Upper lobe of right lung (tissue), 1 donor: ENCODE results near the gene TSPAN19. TPM values are rescaled to one million over a fixed set of nuclear protein-coding genes. Genes with fewer than 3 reads are reported as not detected.
A peak's percentile ranks its signal among the peaks of the same experiment; 100 is the strongest.

Source experiments
- ATAC-seq: fragments of 200-7000 bp; cut with Tn5 transposase; one replicate; pipeline ENCODE4 v1.9.1; 2020; ENCODE audit warnings: mild to moderate bottlenecking, moderate library complexity
- DNase-seq: peaks from one replicate; pipeline ENCODE4 v3.0.0-alpha.2; 2020
- H3K27ac ChIP-seq: fragments of 200-600 bp; one replicate; pipeline ENCODE4 v1.8.0; 2022
- H3K27me3 ChIP-seq: fragments of 200-600 bp; one replicate; pipeline ENCODE4 v1.8.0; 2022; ENCODE audit warnings: mild to moderate bottlenecking
- H3K36me3 ChIP-seq: fragments of 200-600 bp; one replicate; pipeline ENCODE4 v1.8.0; 2022
- H3K4me1 ChIP-seq: fragments of 200-600 bp; one replicate; pipeline ENCODE4 v1.8.0; 2022
- H3K4me3 ChIP-seq: fragments of 200-600 bp; one replicate; pipeline ENCODE4 v1.8.0; 2022; ENCODE audit warnings: mild to moderate bottlenecking
- H3K9me3 ChIP-seq: fragments of 200-600 bp; one replicate; pipeline ENCODE4 v1.8.0; 2022
- CTCF ChIP-seq: fragments of 200-600 bp; IDR thresholded peaks from one replicate; pipeline ENCODE4 v1.8.0; 2022; ENCODE audit warnings: antibody characterized with exemption
- intact Hi-C: fragments of 100-400 bp; cut with DNase I; formaldehyde crosslinking; loops from one replicate; pipeline ENCODE4 v1.11.0; 2022
- total RNA-seq: library from RNA; stranded (reverse); fragmentation: NEBNext Ultra II Directional; extraction: Animal tissue kit (Norgen Biotek cat#: 25700); gene quantifications from one replicate; pipeline ENCODE4 v1.2.1, GENCODE V29; 2021
- donor health status: DM: no; HTN: yes; CAD: no; lungs with severe emphysema.

The TSPAN19 gene
- total RNA-seq, 1 donor from 2014 or later, result not detected

- Histone ChIP-seq H3K4me3 (peak overlapping the region; percentile 49), H3K36me3 (no peaks in the 10 kb centered on the region), H3K27me3 (peaks cover 20% of the 10 kb centered on the region), H3K27ac (no peak overlapping the region), H3K4me1 (no peaks in the 10 kb centered on the region), H3K9me3 (no peaks in the 10 kb centered on the region)
- TF ChIP-seq CTCF, result no peak
- DNase-seq (no peak), ATAC-seq (no peak)
- intact Hi-C loops, result no loop called here
These were observed 656 bp upstream of the TSPAN19 start for GRCh38 chr12:85036733-85037132.

GRCh38 chr12:85029456-85029855 lies 6.6 kb downstream of the TSPAN19 start:
- H3K27me3 ChIP-seq, result peaks cover 6% of the 10 kb centered on the region
- no peak for DNase-seq
- H3K4me1 ChIP-seq, result no peaks in the 10 kb centered on the region
- ATAC-seq, result no peak
- H3K27ac ChIP-seq, result no peak overlapping the region
- H3K9me3 ChIP-seq, result no peaks in the 10 kb centered on the region
- no peaks in the 10 kb centered on the region for H3K36me3 ChIP-seq
- intact Hi-C loops, result no loop called here
- H3K4me3 ChIP-seq, result no peak overlapping the region
- TF ChIP-seq CTCF, result peak; percentile 54

- Histone ChIP-seq H3K27ac (no peak overlapping the region), H3K27me3 (no peaks in the 10 kb centered on the region), H3K4me3 (no peak overlapping the region), H3K4me1 (no peaks in the 10 kb centered on the region), H3K36me3 (no peaks in the 10 kb centered on the region), H3K9me3 (no peaks in the 10 kb centered on the region)
- DNase-seq, result no peak
- intact Hi-C loops, result no loop called here
- ATAC-seq, result no peak
- no peak for TF ChIP-seq CTCF
These were observed 18.0 kb downstream of the TSPAN19 start for GRCh38 chr12:85018098-85018497.

GRCh38 chr12:85017618-85018017 lies 18.5 kb downstream of the TSPAN19 start:
- no peak for TF ChIP-seq CTCF
- no peaks in the 10 kb centered on the region for H3K27me3 ChIP-seq
- H3K9me3 ChIP-seq, result no peaks in the 10 kb centered on the region
- H3K27ac ChIP-seq, result no peak overlapping the region
- H3K4me1 ChIP-seq, result no peaks in the 10 kb centered on the region
- DNase-seq (no peak), ATAC-seq (no peak)
- H3K4me3 ChIP-seq, result no peak overlapping the region
- intact Hi-C loops, result no loop called here
- H3K36me3 ChIP-seq, result no peaks in the 10 kb centered on the region

GRCh38 chr12:85017133-85017532 lies 18.9 kb downstream of the TSPAN19 start:
- no peak for ATAC-seq
- Histone ChIP-seq H3K9me3 (no peaks in the 10 kb centered on the region), H3K27ac (no peak overlapping the region), H3K4me1 (no peaks in the 10 kb centered on the region), H3K27me3 (no peaks in the 10 kb centered on the region), H3K36me3 (no peaks in the 10 kb centered on the region), H3K4me3 (no peak overlapping the region)
- intact Hi-C loops, result no loop called here
- no peak for TF ChIP-seq CTCF
- no peak for DNase-seq

- Histone ChIP-seq H3K4me1 (no peaks in the 10 kb centered on the region), H3K27me3 (no peaks in the 10 kb centered on the region), H3K4me3 (no peak overlapping the region), H3K36me3 (no peaks in the 10 kb centered on the region), H3K27ac (no peak overlapping the region), H3K9me3 (no peaks in the 10 kb centered on the region)
- no peak for TF ChIP-seq CTCF
- intact Hi-C loops, result no loop called here
- ATAC-seq (no peak), DNase-seq (no peak)
These were observed 19.7 kb downstream of the TSPAN19 start for GRCh38 chr12:85016413-85016812.
